Measurements from ENCODE around the gene TMEM123. TPM values are rescaled to one million over a fixed set of nuclear protein-coding genes. Genes with fewer than 3 reads are reported as not detected.
A peak's percentile ranks its signal among the peaks of the same experiment; 100 is the strongest.

Gene TMEM123
- total RNA-seq, 3 donors from 2014 or later: 177 to 189 (median 187) TPM

DNA sequence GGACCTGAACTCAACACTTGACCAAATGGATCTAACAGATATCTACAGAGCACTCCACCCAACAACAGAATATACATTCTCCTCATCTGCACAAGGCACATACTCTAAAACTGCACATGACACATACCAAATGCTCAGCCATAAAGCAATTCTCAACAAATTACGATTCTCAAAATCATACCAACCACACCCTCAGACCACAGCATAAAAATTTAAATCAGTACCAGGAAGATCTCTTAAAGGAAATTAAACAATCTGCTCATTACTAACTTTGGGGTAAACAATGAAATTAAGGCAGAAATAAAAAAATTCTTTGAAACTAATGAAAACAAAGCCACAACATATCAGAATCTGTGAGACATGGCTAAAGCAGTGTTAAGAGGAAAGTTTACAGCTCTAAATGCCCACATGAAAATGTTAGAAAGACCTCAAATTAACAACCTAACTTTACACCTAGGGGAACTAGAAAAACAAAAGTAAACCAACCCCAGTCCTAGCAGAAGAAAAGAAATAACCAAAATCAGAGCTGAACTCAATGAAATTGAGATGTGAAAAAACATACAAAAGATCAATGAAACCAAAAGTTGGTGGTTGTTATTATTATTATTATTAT is 37.2 kb downstream of the TMEM123 start:
- ATAC-seq (peak; percentile 32 to 49), DNase-seq (no peak)
- H3K36me3 Mint-ChIP-seq (ENCODE audit: insufficient read depth): peaks cover 33% of the 10 kb centered on the region
- peak overlapping the region; percentile 46 for H3K4me3 Mint-ChIP-seq
- peaks cover 8% of the 10 kb centered on the region for H3K9me3 Mint-ChIP-seq
- peaks cover 95% of the 10 kb centered on the region for H3K4me1 Mint-ChIP-seq (ENCODE audit: low read depth)
- no peaks in the 10 kb centered on the region for H3K27me3 Mint-ChIP-seq (ENCODE audit: low read depth)

DNA sequence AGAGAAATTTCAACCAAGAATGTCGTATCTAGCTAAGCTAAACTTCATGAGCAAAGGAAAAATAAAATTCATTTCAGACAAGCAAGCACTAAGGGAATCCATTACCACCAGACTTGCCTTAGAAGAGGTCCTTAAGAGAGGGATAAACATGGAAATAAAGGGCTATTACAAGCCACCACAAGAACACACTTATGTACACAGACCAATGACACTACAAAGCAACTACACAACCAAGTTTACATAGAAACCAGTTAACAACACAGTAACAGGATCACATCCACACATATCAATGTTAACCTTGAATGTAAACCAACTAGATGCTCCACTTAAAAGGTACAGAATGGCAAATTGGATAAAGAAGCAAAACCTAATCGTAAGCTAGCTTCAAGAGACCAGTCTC is 38.0 kb downstream of the TMEM123 start:
- Mint-ChIP-seq H3K27me3 (ENCODE audit: low read depth) (no peaks in the 10 kb centered on the region), H3K4me1 (ENCODE audit: low read depth) (peaks cover 92% of the 10 kb centered on the region), H3K36me3 (ENCODE audit: insufficient read depth) (peaks cover 36% of the 10 kb centered on the region), H3K4me3 (peak overlapping the region; percentile 46), H3K9me3 (peaks cover 8% of the 10 kb centered on the region)
- ATAC-seq (no peak), DNase-seq (no peak)

GRCh38 chr11:102413497-102413896 is 39.1 kb downstream of the TMEM123 start:
- peaks cover 88% of the 10 kb centered on the region for H3K4me1 Mint-ChIP-seq (ENCODE audit: low read depth)
- peak in 1 of 2 donors; percentile 6 for ATAC-seq
- DNase-seq: no peak
- peaks cover 31% of the 10 kb centered on the region for H3K36me3 Mint-ChIP-seq (ENCODE audit: insufficient read depth)
- no peaks in the 10 kb centered on the region for H3K27me3 Mint-ChIP-seq (ENCODE audit: low read depth)
- H3K9me3 Mint-ChIP-seq: peaks cover 8% of the 10 kb centered on the region
- H3K4me3 Mint-ChIP-seq: peak overlapping the region; percentile 56

GRCh38 chr11:102411142-102411541 is 41.4 kb downstream of the TMEM123 start:
- Mint-ChIP-seq H3K36me3 (ENCODE audit: insufficient read depth) (peaks cover 17% of the 10 kb centered on the region), H3K9me3 (no peaks in the 10 kb centered on the region), H3K27me3 (ENCODE audit: low read depth) (no peaks in the 10 kb centered on the region), H3K4me1 (ENCODE audit: low read depth) (peaks cover 87% of the 10 kb centered on the region), H3K4me3 (no peak overlapping the region)
- no peak for DNase-seq
- ATAC-seq: no peak

DNA sequence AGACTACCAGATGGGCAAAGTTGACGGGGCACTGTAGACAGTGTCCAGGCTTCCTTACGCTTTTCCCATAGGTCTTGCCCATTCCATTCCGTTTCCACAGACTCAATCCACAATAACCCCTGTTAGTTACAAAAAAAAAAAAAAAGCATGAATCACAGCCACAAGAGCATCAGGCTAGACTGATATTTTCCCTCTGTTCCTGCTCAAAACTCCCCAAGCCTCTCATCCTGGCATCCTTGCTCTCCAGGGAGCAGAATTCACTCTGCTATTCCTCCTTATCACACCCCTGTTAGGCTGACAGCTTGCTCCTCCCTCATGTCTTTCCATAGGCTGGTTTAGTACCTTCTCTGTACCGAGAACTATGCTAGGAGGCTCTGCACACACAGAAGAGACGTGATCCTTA is 42.2 kb downstream of the TMEM123 start:
- Mint-ChIP-seq H3K36me3 (ENCODE audit: insufficient read depth) (peaks cover 18% of the 10 kb centered on the region), H3K4me1 (ENCODE audit: low read depth) (peaks cover 88% of the 10 kb centered on the region), H3K9me3 (no peaks in the 10 kb centered on the region), H3K27me3 (ENCODE audit: low read depth) (no peaks in the 10 kb centered on the region), H3K4me3 (no peak overlapping the region)
- DNase-seq (no peak), ATAC-seq (no peak)

DNA sequence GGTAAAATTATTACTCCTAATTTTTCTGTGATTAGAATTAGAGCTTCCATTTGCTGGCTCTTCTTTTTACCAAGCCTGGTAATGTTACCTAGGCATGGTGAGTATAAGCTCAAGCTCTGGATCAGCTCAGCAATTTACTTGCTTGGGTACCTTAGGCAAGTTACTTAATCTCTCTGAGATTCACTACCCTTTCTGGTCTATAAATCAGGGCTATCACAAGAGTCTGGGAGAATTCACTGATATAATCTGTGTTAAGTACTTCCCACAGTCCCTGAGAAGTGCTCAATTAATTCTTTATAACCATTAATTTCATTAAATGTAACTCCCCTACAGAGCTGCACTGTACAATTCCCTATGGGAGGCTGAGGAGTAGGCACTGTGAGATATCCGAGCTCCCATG is 44.2 kb downstream of the TMEM123 start:
- H3K27me3 Mint-ChIP-seq (ENCODE audit: low read depth): no peaks in the 10 kb centered on the region
- H3K9me3 Mint-ChIP-seq: no peaks in the 10 kb centered on the region
- DNase-seq (no peak), ATAC-seq (no peak)
- H3K4me1 Mint-ChIP-seq (ENCODE audit: low read depth): peaks cover 75% of the 10 kb centered on the region
- H3K4me3 Mint-ChIP-seq: no peak overlapping the region
- H3K36me3 Mint-ChIP-seq (ENCODE audit: insufficient read depth): peaks cover 16% of the 10 kb centered on the region

DNA sequence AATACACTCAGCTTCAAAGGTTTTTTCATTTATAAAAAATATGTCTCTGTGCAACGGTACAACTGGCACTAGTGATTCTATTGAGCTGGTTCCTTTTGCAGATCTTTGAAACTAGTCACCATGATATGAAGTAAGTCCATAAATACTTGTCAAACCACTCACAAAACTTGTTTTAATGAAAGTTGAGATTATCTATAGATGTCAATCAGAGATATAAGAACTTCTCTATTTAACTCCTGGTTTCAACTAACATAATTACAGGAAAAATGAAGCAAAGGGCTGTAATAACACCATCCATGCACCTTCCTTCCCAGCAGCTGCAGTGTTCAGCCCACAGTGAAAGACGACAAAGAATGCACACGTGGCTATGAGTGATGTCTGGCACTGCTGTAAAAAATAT is 44.7 kb downstream of the TMEM123 start:
- Mint-ChIP-seq H3K9me3 (no peaks in the 10 kb centered on the region), H3K27me3 (ENCODE audit: low read depth) (no peaks in the 10 kb centered on the region), H3K36me3 (ENCODE audit: insufficient read depth) (peaks cover 16% of the 10 kb centered on the region), H3K4me1 (ENCODE audit: low read depth) (peaks cover 75% of the 10 kb centered on the region), H3K4me3 (no peak overlapping the region)
- no peak for ATAC-seq
- no peak for DNase-seq

GRCh38 chr11:102406099-102406498 is 46.5 kb downstream of the TMEM123 start:
- DNase-seq: no peak
- peaks cover 70% of the 10 kb centered on the region for H3K4me1 Mint-ChIP-seq (ENCODE audit: low read depth)
- no peaks in the 10 kb centered on the region for H3K27me3 Mint-ChIP-seq (ENCODE audit: low read depth)
- ATAC-seq: no peak
- no peak overlapping the region for H3K4me3 Mint-ChIP-seq
- H3K9me3 Mint-ChIP-seq: no peaks in the 10 kb centered on the region
- H3K36me3 Mint-ChIP-seq (ENCODE audit: insufficient read depth): peaks cover 27% of the 10 kb centered on the region

- H3K4me1 Mint-ChIP-seq (ENCODE audit: low read depth): peaks cover 65% of the 10 kb centered on the region
- no peak overlapping the region for H3K4me3 Mint-ChIP-seq
Measured at GRCh38 chr11:102405501-102405900, 47.1 kb downstream of the TMEM123 start.

GRCh38 chr11:102402548-102402947 is 50.0 kb downstream of the TMEM123 start:
- no peaks in the 10 kb centered on the region for H3K9me3 Mint-ChIP-seq
- peaks cover 46% of the 10 kb centered on the region for H3K4me1 Mint-ChIP-seq (ENCODE audit: low read depth)
- DNase-seq (no peak), ATAC-seq (no peak)
- H3K4me3 Mint-ChIP-seq: no peak overlapping the region
- H3K27me3 Mint-ChIP-seq (ENCODE audit: low read depth): no peaks in the 10 kb centered on the region
- H3K36me3 Mint-ChIP-seq (ENCODE audit: insufficient read depth): peaks cover 28% of the 10 kb centered on the region

More at GRCh38 chr11:102405501-102405900, 47.1 kb downstream of the TMEM123 start:
- H3K27me3 Mint-ChIP-seq (ENCODE audit: low read depth): no peaks in the 10 kb centered on the region
- DNase-seq: no peak
- H3K36me3 Mint-ChIP-seq (ENCODE audit: insufficient read depth): peaks cover 29% of the 10 kb centered on the region
- ATAC-seq: no peak
- no peaks in the 10 kb centered on the region for H3K9me3 Mint-ChIP-seq

DNA sequence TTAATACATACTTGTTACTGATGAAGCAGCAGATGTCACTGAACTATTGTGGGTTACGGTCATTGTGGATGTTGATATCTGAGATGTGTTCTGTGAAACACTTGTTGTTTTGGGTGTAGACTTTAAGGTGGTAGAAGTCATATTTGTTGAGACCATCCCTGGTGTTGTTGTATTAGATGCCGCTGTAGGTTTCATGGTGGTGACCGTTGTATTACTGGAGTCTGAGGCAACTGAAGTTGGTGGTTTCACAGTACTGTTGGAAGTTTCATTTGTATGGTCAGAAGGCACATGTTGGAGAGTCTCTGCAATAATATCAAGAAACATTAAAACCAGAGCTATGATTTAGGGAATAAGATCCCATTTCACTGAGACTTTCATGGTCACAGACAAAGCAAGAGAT is 50.7 kb downstream of the TMEM123 start:
- Mint-ChIP-seq H3K9me3 (no peaks in the 10 kb centered on the region), H3K4me3 (no peak overlapping the region), H3K4me1 (ENCODE audit: low read depth) (peaks cover 45% of the 10 kb centered on the region), H3K36me3 (ENCODE audit: insufficient read depth) (peaks cover 33% of the 10 kb centered on the region), H3K27me3 (ENCODE audit: low read depth) (no peaks in the 10 kb centered on the region)
- DNase-seq: no peak
- peak in 1 of 2 donors; percentile 25 for ATAC-seq

DNA sequence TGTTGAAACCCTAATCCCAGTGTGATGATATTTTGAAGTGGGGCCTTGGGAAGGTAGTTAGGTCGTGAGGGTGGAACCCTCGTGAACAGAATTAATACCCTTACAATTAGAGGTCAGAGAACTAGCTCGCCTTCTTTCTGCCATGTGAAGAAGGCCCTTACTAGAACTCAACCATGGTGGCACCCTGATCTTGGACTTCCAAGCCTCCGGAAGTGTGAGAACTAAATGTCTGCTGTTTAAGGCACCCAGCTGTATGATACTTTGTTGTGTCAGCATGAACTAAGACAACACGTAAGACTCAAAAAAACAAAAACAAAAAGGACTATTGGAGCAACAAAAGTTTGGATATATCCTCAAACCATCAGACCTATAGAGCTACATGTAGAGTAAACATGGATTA is 52.0 kb downstream of the TMEM123 start:
- DNase-seq: no peak
- peaks cover 45% of the 10 kb centered on the region for H3K4me1 Mint-ChIP-seq (ENCODE audit: low read depth)
- no peaks in the 10 kb centered on the region for H3K27me3 Mint-ChIP-seq (ENCODE audit: low read depth)
- no peak overlapping the region for H3K4me3 Mint-ChIP-seq
- H3K36me3 Mint-ChIP-seq (ENCODE audit: insufficient read depth): peaks cover 35% of the 10 kb centered on the region
- H3K9me3 Mint-ChIP-seq: no peaks in the 10 kb centered on the region
- no peak for ATAC-seq

GRCh38 chr11:102399189-102399588 is 53.4 kb downstream of the TMEM123 start:
- H3K4me1 Mint-ChIP-seq (ENCODE audit: low read depth): peaks cover 43% of the 10 kb centered on the region
- H3K4me3 Mint-ChIP-seq: no peak overlapping the region
- ATAC-seq: no peak
- peaks cover 34% of the 10 kb centered on the region for H3K36me3 Mint-ChIP-seq (ENCODE audit: insufficient read depth)
- no peaks in the 10 kb centered on the region for H3K9me3 Mint-ChIP-seq
- H3K27me3 Mint-ChIP-seq (ENCODE audit: low read depth): no peaks in the 10 kb centered on the region
- DNase-seq: no peak

- peaks cover 38% of the 10 kb centered on the region for H3K36me3 Mint-ChIP-seq (ENCODE audit: insufficient read depth)
- no peaks in the 10 kb centered on the region for H3K27me3 Mint-ChIP-seq (ENCODE audit: low read depth)
- no peaks in the 10 kb centered on the region for H3K9me3 Mint-ChIP-seq
- ATAC-seq: no peak
- no peak for DNase-seq
- H3K4me1 Mint-ChIP-seq (ENCODE audit: low read depth): peaks cover 39% of the 10 kb centered on the region
- no peak overlapping the region for H3K4me3 Mint-ChIP-seq
Measured at GRCh38 chr11:102398297-102398696, 54.3 kb downstream of the TMEM123 start.

- Mint-ChIP-seq H3K27me3 (ENCODE audit: low read depth) (no peaks in the 10 kb centered on the region), H3K9me3 (no peaks in the 10 kb centered on the region), H3K4me3 (no peak overlapping the region), H3K36me3 (ENCODE audit: insufficient read depth) (peaks cover 40% of the 10 kb centered on the region), H3K4me1 (ENCODE audit: low read depth) (peaks cover 33% of the 10 kb centered on the region)
- DNase-seq (no peak), ATAC-seq (peak; percentile 74 to 78)
Measured at GRCh38 chr11:102396708-102397563, 55.6 kb downstream of the TMEM123 start.

Data from activated T-cell treated with anti-CD3 and anti-CD28 coated beads, Interleukin-2, amount 50 U/mL, for 4 hours (primary cell).